HCT116 (cell line): ENCODE results near the gene TDRD9. TPM values are rescaled to one million over a fixed set of nuclear protein-coding genes. Genes with fewer than 3 reads are reported as not detected.

Experiments used
- ATAC-seq: fragments of 200-7000 bp; cut with Tn5 transposase; 2 replicates; pipeline ENCODE4 v1.9.1; 2020; ENCODE audit warnings: mild to moderate bottlenecking, moderate library complexity
- BruUV-seq: library from RNA; stranded (reverse); fragments of 400-500 nt; replicated peaks from 2 replicates; lab custom pipeline; 2021; lab: Mats Ljungman, UMichigan
- CTCF ChIA-PET: fragments of 300-600 bp; sonication (Branson Sonifier 250); formaldehyde crosslinking; loops from one replicate; lab custom pipeline; 2021; ENCODE audit warnings: antibody characterized with exemption; lab: Charles Lee
- POLR2A ChIA-PET: fragments of 300-600, 350-600 bp; sonication (Branson Sonifier 250); formaldehyde crosslinking; loops from one replicate; lab custom pipeline; 2021; ENCODE audit warnings: antibody characterized with exemption; lab: Charles Lee
- RAD21 ChIA-PET, 2 experiments: fragments of 300-600 bp; sonication (Branson Sonifier 250); formaldehyde crosslinking; loops; one replicate each; lab custom pipeline; 2023; ENCODE audit warnings: low total read pairs in 2 of 2; ENCODE audit not compliant: uncharacterized antibody in 2 of 2, unreplicated experiment in 2 of 2, low non-redundant PET in 1 of 2; lab: Charles Lee
- DNase-seq: peaks from one replicate; pipeline ENCODE4 v3.0.0-alpha.2; 2010; ENCODE audit warnings: low read depth, low spot score
- H2AFZ ChIP-seq: fragments of 200-600 bp; shearing (Covaris generic), sonication (generic); 2 replicates; pipeline ENCODE4 v1.6.1; 2017; ENCODE audit warnings: low read depth, mixed run types, mixed read lengths, antibody characterized with exemption, low read length; ENCODE audit not compliant: poor library complexity, severe bottlenecking
- H3K27ac ChIP-seq: 2 replicates; pipeline ENCODE4 v1.5.1; 2012; ENCODE audit warnings: low read depth, low read length
- H3K27me3 ChIP-seq: fragments of 200-600 bp; sonication (generic); 2 replicates; pipeline ENCODE4 v1.6.1; 2016; ENCODE audit warnings: mixed run types, low read length, mixed read lengths; ENCODE audit not compliant: insufficient read depth
- H3K36me3 ChIP-seq, 2 experiments: fragments of 200-500 bp in 1 of 2; fragments of 200-600 bp in 1 of 2; sonication (Bioruptor generic) in 1 of 2; sonication (generic) in 1 of 2; 2 replicates each; pipeline versions ENCODE4 v1.5.1 to v1.6.1; 2014 to 2016; ENCODE audit warnings: low read length in 2 of 2, inconsistent platforms in 1 of 2, mixed read lengths in 1 of 2, mixed run types in 1 of 2; ENCODE audit not compliant: insufficient read depth in 2 of 2, control insufficient read depth in 1 of 2
- H3K4me1 ChIP-seq, 2 experiments: fragments of 200-600 bp in 1 of 2; sonication (generic) in 1 of 2; 2 replicates each; pipeline versions ENCODE4 v1.5.1 to v1.6.1; 2012 to 2017; ENCODE audit warnings: low read length in 2 of 2, inconsistent platforms in 1 of 2, mild to moderate bottlenecking in 1 of 2, mixed read lengths in 1 of 2, mixed run types in 1 of 2, moderate library complexity in 1 of 2; ENCODE audit not compliant: insufficient read depth in 2 of 2, control insufficient read depth in 1 of 2
- H3K4me2 ChIP-seq: fragments of 200-600 bp; sonication (generic); 2 replicates; pipeline ENCODE4 v1.6.1; 2017; ENCODE audit warnings: mixed run types, low read length, mixed read lengths
- H3K4me3 ChIP-seq, 2 experiments: fragments of 200-600 bp in 1 of 2; sonication (generic) in 1 of 2; replicated peaks in 1 of 2; 2 replicates each; pipeline ENCODE4 v1.5.1; 2011 to 2016; ENCODE audit warnings: low read length in 2 of 2, control low read depth in 1 of 2, low read depth in 1 of 2, mild to moderate bottlenecking in 1 of 2, mixed read lengths in 1 of 2, mixed run types in 1 of 2
- H3K79me2 ChIP-seq: fragments of 200-600 bp; sonication (generic); 2 replicates; pipeline ENCODE4 v1.6.1; 2017; ENCODE audit warnings: mild to moderate bottlenecking, mixed run types, low read length, moderate library complexity, mixed read lengths; ENCODE audit not compliant: insufficient read depth
- H3K9ac ChIP-seq: fragments of 200-600 bp; sonication (generic); 2 replicates; pipeline ENCODE4 v1.6.1; 2016; ENCODE audit warnings: low read length, mixed read lengths
- H3K9me2 ChIP-seq: fragments of 200-600 bp; sonication (generic), shearing (Covaris generic); 2 replicates; pipeline ENCODE4 v1.6.1; 2017; ENCODE audit warnings: mixed run types, mild to moderate bottlenecking, moderate library complexity; ENCODE audit not compliant: insufficient read depth
- H3K9me3 ChIP-seq, 2 experiments: fragments of 200-500 bp in 1 of 2; fragments of 200-600 bp in 1 of 2; sonication (Bioruptor generic) in 1 of 2; sonication (generic) in 1 of 2; 2 replicates each; pipeline ENCODE4 v1.6.1; 2014 to 2017; ENCODE audit warnings: low read length in 2 of 2, mixed read lengths in 2 of 2, inconsistent platforms in 1 of 2, low read depth in 1 of 2, mild to moderate bottlenecking in 1 of 2, mixed run types in 1 of 2, moderate library complexity in 1 of 2; ENCODE audit not compliant: control insufficient read depth in 1 of 2, insufficient read depth in 1 of 2
- H4K20me1 ChIP-seq: fragments of 200-600 bp; sonication (generic), shearing (Covaris generic); 2 replicates; pipeline ENCODE4 v1.6.1; 2017; ENCODE audit warnings: mixed run types, mild to moderate bottlenecking, moderate library complexity; ENCODE audit not compliant: insufficient read depth
- ATF3 ChIP-seq: IDR thresholded peaks from 2 replicates; pipeline ENCODE4 v1.6.1; 2012
- CBX3 ChIP-seq: IDR thresholded peaks from 2 replicates; pipeline ENCODE4 v1.6.1; 2012; ENCODE audit warnings: low read depth
- CEBPB ChIP-seq: IDR thresholded peaks from 2 replicates; pipeline ENCODE4 v1.6.1; 2012; ENCODE audit warnings: low read depth
- CTCF ChIP-seq, 3 experiments: fragments of 200-600 bp in 1 of 3; sonication (generic) in 1 of 3; IDR thresholded peaks in 2 of 3; conservative IDR thresholded peaks in 1 of 3; 2 replicates each; pipeline ENCODE4 v1.5.1; 2012 to 2017; ENCODE audit warnings: low read depth in 2 of 3, low read length in 2 of 3, antibody characterized with exemption in 1 of 3, borderline replicate concordance in 1 of 3, control low read depth in 1 of 3, mild to moderate bottlenecking in 1 of 3, mixed read lengths in 1 of 3, mixed run types in 1 of 3, moderate library complexity in 1 of 3; ENCODE audit not compliant: insufficient read depth in 1 of 3
- EGR1 ChIP-seq: IDR thresholded peaks from 2 replicates; pipeline ENCODE4 v1.6.1; 2012; ENCODE audit warnings: low read depth
- ELF1 ChIP-seq: IDR thresholded peaks from 2 replicates; pipeline ENCODE4 v1.6.1; 2012; ENCODE audit warnings: low read depth, borderline replicate concordance
- EZH2 ChIP-seq: fragments of 200-600 bp; sonication (generic); IDR thresholded peaks from 2 replicates; pipeline ENCODE4 v1.6.1; 2017; ENCODE audit warnings: antibody characterized with exemption, mixed run types
- EZH2phosphoT487 ChIP-seq: fragments of 200-600 bp; IDR thresholded peaks from 2 replicates; pipeline ENCODE4 v1.6.1; 2018; ENCODE audit warnings: antibody characterized with exemption, borderline replicate concordance
- JUND ChIP-seq: IDR thresholded peaks from 2 replicates; pipeline ENCODE4 v1.6.1; 2012
- MAX ChIP-seq: IDR thresholded peaks from 2 replicates; pipeline ENCODE4 v1.6.1; 2012
- POLR2A ChIP-seq: IDR thresholded peaks from 2 replicates; pipeline ENCODE4 v1.7.0; 2011; ENCODE audit warnings: borderline replicate concordance; ENCODE audit not compliant: insufficient read depth, insufficient read length; ENCODE audit errors: extremely low read depth
- RAD21 ChIP-seq: IDR thresholded peaks from 2 replicates; pipeline ENCODE4 v1.6.1; 2012; ENCODE audit warnings: low read depth, mild to moderate bottlenecking
- REST ChIP-seq: IDR thresholded peaks from 2 replicates; pipeline ENCODE4 v1.6.1; 2012; ENCODE audit warnings: low read depth
- SIN3A ChIP-seq: IDR thresholded peaks from 2 replicates; pipeline ENCODE4 v1.6.1; 2012; ENCODE audit warnings: low read depth
- SP1 ChIP-seq: IDR thresholded peaks from 2 replicates; pipeline ENCODE4 v1.6.1; 2012; ENCODE audit warnings: low read depth
- SRF ChIP-seq: IDR thresholded peaks from 2 replicates; pipeline ENCODE4 v1.6.1; 2012; ENCODE audit warnings: low read depth
- TCF7L2 ChIP-seq: IDR thresholded peaks from 2 replicates; pipeline ENCODE4 v1.7.0; 2011; ENCODE audit warnings: borderline replicate concordance, inconsistent platforms; ENCODE audit not compliant: insufficient read depth, insufficient read length; ENCODE audit errors: extremely low read depth
- YY1 ChIP-seq: IDR thresholded peaks from 2 replicates; pipeline ENCODE4 v1.6.1; 2011; ENCODE audit warnings: low read length, low read depth, moderate library complexity, mild to moderate bottlenecking; ENCODE audit not compliant: insufficient replicate concordance; ENCODE audit errors: extremely low read depth
- ZBTB33 ChIP-seq: IDR thresholded peaks from 2 replicates; pipeline ENCODE4 v1.6.1; 2011; ENCODE audit warnings: mild to moderate bottlenecking, low read length, moderate library complexity; ENCODE audit not compliant: insufficient replicate concordance; ENCODE audit errors: extremely low read depth
- intact Hi-C: fragments of 100-400 bp; cut with micrococcal nuclease; formaldehyde crosslinking; loops from 2 replicates; pipeline ENCODE4 v1.10.0; 2022
- total RNA-seq: library from RNA; stranded (reverse); gene quantifications from one replicate; pipeline ENCODE4 v1.2.1, GENCODE V29; 2021; ENCODE audit not compliant: unreplicated experiment

TDRD9 gene
- total RNA-seq, 1 experiment from 2014 or later = not detected

GRCh38 chr14:103998027-103998426, 69.8 kb downstream of the TDRD9 start (continued):
- TF ChIP-seq REST (no peak), SP1 (no peak), SIN3A (no peak), POLR2A (no peak), JUND (no peak), YY1 (no peak), ZBTB33 (no peak)

GRCh38 chr14:103999795-104000440, 71.7 kb downstream of the TDRD9 start:
- RAD21 ChIA-PET = no interaction called here
- ATAC-seq (no peak), DNase-seq (no peak)
- no peaks in the 10 kb centered on the region for H3K9me2 ChIP-seq
- H2AFZ ChIP-seq = no peak overlapping the region
- H3K79me2 ChIP-seq = no peaks in the 10 kb centered on the region
- H3K27ac ChIP-seq = no peak overlapping the region
- H3K36me3 ChIP-seq = no peaks in the 10 kb centered on the region
- BruUV-seq = no TSS peak
- H3K4me1 ChIP-seq = no peaks in the 10 kb centered on the region
- no peak overlapping the region for H3K4me3 ChIP-seq
- no peak overlapping the region for H3K4me2 ChIP-seq
- H4K20me1 ChIP-seq = no peaks in the 10 kb centered on the region
- H3K9me3 ChIP-seq = no peaks in the 10 kb centered on the region
- no peak overlapping the region for H3K9ac ChIP-seq
- POLR2A ChIA-PET = no interaction called here
- intact Hi-C loops = no loop called here
- CTCF ChIA-PET = no interaction called here
- H3K27me3 ChIP-seq = no peaks in the 10 kb centered on the region
- TF ChIP-seq EZH2 (no peak), ELF1 (no peak), EZH2phosphoT487 (no peak), SRF (no peak), TCF7L2 (no peak), CEBPB (no peak), JUND (no peak), ATF3 (no peak), CTCF (IDR thresholded peaks at IDR 0.05 in 2 of 3, conservative IDR thresholded peaks at IDR 0.05 in 1 of 3; ENCODE audit: borderline replicate concordance in 1 of 3, insufficient read depth in 1 of 3, low read depth in 2 of 3, low read length in 2 of 3) (no peak), EGR1 (no peak), CBX3 (no peak), RAD21 (no peak), MAX (no peak)
